Inflammatory macrophage (primary cell): ENCODE measurements around the gene RASA2.

ENCODE experiments used
- DNase-seq, 2 donors: peaks; one replicate each; pipeline ENCODE4 v3.0.0-alpha.2; 2020 to 2022
- total RNA-seq, 18 experiments: gene quantifications; one replicate each; lab custom pipeline; 2026; ENCODE audit warnings: mixed read lengths in 6 of 18, inconsistent platforms in 2 of 18; lab: John Stamatoyannopoulos, UW

RASA2 gene
- total RNA-seq: 28.3 to 84.0 (median 57.8) reads per million in 18 experiments

- peak; percentile 61 to 80 for DNase-seq
Measured at GRCh38 chr3:141486746-141487520, at the start of gene RASA2. RASA2 (plus strand) TSS chr3:141487027; CDS start chr3:141487084, 57 bp downstream.

DNA sequence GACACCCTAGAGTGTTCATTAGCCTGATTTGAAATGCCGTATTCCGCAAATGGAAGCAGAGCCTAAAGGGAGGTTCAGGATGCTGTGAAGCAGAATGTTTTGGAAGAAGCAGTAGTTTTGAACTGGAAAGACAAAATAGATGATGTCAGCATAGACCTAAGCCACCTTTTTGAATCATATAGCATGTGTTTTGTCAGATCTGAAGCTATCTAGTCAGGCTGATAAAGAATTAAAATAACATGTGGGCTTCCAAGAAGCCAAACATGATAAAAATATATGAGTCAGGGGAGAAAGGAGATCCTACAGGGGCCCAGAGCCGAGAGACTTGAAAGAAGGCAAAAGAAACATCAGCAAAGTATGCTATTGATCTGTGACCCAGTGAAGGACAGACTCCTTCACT lies 47.2 kb upstream of the RASA2 start:
- no peak for DNase-seq

DNA sequence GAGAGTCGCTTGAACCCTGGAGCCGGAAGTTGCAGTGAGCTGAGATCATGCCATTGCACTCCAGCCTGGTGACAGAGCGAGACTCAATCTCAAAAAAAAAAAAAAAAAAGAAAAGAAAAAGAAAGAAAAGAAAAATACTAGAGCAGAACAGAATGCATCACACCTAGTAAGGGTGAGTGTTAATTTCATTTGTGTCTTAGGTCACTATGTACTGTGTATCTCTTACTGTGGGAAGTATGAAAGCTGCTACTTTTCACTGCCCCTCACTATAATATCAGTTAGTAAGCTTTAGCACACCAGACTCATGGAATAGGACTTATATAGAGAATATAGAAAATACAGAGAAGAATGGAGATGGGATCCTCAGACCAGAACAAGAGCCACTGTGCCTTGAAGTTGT lies 45.9 kb upstream of the RASA2 start:
- DNase-seq: no peak

DNA sequence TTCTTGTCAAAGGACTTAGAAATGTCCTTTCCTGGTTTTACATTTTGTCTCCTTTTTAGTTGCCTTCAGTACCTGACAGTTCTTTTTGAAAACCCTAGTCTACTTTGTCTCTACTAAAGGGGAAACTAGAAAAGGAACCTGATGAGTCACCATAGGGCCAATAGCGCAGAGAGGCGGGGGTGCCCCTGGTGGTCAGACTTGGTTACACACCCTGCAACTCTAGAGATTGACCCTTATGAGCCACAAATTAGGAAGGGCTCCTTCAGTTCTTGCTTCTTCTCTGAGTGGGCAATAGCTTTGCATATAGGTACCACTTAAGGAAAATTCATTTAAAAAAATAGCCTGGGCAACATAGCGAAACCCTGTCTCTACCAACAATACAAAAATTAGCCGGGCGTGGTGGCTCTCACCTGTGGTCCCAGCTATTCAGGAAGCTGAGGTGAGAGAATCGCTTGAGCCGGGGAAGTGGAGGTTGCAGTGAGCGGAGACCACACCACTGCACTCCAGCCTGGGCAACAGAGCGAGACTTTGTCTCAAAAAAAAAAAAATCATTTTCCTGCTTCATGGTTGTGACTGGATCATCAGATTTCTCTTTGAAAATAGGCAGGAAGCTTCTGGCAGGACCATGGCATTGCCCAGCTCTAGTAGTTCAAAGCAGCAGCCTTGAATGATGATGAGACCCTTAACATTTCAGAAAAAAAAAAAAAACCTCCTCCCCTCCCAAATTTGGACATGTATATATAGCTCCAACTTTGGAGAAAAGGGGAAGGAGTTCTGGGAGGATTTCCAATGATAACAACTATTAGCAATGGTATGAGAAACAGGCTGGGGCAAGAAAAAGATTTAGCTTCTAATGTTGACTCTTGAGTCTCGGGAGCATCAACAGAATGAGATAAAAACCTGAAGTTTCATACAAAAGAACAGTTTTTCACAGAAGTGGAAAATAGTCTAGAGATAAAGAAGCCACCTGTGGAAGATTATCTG lies 45.2 kb upstream of the RASA2 start:
- DNase-seq: peak; percentile 88

DNA sequence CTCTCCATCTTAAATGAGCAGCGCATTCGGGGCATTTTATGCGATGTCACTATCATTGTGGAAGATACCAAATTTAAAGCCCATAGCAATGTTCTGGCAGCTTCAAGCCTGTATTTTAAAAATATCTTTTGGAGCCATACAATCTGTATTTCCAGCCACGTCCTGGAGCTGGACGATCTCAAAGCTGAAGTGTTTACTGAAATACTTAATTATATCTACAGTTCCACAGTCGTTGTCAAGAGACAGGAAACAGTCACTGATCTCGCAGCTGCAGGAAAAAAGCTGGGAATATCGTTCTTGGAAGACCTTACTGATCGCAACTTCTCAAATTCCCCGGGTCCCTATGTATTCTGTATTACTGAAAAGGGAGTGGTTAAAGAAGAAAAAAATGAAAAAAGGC lies 44.4 kb upstream of the RASA2 start:
- no peak for DNase-seq

DNA sequence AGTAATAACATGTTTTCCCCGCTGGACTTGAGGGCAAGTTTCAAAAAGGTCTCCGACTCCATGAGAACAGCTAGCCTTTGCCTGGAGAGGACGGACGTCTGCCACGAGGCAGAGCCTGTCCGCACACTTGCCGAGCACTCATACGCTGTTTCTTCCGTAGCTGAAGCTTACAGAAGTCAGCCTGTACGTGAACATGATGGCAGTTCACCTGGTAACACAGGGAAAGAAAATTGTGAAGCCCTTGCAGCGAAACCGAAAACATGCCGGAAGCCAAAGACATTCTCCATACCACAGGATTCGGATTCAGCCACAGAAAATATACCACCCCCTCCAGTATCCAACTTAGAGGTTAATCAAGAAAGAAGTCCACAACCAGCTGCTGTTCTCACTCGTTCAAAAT lies 43.9 kb upstream of the RASA2 start:
- DNase-seq: no peak

- no peak for DNase-seq
Measured at GRCh38 chr3:141444586-141445285, 42.1 kb upstream of the RASA2 start.

- DNase-seq: no peak
Measured at GRCh38 chr3:141445990-141446389, 40.8 kb upstream of the RASA2 start.

DNA sequence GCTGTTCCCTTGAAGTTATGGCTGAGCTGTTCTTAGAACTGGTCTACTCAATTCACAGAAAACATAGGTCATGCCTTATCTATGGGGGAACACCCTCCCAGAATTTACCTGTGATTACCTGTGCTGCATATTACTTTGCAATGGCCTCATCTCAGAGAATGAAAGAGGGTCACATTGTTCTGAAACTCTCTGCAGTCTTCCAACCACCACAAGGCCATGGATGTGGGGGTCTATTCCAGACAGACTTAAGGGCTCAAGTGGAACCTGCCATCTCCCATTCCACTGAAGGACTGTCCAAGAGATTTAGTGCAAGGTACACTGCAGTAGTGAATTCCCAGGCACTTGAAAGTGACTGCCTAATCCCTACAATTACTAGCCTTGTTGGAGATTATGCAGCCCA lies 40.1 kb upstream of the RASA2 start:
- no peak for DNase-seq

GRCh38 chr3:141447383-141447782 lies 39.4 kb upstream of the RASA2 start:
- DNase-seq: no peak

DNA sequence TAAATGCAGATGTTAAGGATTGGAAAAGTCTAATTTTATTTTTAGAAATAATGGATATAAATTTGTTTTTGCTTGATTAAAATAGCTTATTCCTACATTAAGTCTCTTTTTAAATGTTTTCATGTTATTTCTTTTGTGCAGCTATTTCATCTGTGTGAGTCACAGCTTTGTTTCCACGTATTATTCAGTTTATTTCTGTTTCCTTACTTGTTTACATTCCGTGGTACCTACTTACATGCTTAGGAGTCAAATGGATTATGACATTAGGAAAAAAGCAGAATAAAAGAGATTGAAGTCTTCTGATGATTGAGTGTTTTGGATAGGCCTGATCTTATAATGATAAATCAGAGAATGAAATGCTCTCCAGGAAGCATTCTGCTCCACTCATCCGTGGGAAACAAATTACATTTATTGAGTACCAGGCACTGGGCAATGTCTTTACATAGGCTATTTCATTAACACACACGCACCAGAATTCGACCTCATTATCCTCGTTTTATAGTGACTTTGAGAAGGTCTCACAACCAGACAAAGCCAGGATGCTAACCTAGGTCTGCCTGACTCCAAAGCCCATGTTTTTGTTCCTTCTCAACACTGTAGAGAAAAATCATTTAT lies 38.1 kb upstream of the RASA2 start:
- no peak for DNase-seq

DNA sequence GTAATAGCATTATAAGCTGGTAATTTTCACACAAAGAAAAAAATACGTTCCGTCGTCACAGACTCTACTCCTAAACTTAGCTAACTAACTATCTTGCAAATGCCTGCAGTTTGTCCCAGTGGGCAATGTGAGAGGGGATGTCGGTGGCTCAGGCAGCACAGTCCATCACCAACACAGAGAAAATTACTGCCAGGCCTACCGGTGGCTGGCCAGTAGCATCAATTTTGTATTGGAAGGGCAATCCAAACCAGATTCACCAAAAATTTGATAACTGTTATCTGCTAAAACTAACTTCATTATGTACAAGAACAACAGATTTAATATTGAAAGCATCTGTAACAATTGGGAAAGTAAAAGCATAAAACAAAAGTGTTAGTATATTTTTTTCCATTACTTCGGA lies 37.4 kb upstream of the RASA2 start:
- DNase-seq: no peak

DNA sequence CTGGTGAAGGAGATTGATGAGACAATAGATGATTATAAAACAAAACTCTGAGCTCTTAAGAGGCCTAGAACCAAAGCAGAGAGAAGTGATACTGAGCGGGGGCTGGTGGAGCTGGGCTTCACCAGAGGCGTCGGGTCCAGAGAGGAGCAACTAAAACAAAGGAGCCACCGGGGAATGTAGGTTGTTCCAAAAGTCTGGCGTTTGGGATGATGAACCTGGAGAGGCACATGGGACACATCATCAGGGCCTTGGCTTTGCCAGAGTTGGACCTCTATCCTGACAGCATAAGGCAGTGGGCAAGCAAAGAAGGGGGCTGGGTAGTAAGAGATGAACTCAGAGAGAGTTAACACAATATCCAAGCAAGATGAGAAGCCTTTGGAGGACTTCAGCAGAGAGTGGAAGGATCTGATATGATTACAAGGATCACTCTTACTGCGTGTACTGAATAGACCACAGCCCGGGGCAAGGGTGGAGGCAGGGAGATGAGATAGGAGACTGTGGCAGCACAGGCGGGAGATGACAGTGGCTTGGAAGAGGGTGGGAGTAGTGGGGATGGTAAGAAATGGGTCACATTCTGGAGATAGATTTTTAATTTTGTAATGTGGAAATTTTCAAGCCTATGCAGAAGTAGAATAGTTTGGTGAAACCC lies 36.0 kb upstream of the RASA2 start:
- no peak for DNase-seq

DNA sequence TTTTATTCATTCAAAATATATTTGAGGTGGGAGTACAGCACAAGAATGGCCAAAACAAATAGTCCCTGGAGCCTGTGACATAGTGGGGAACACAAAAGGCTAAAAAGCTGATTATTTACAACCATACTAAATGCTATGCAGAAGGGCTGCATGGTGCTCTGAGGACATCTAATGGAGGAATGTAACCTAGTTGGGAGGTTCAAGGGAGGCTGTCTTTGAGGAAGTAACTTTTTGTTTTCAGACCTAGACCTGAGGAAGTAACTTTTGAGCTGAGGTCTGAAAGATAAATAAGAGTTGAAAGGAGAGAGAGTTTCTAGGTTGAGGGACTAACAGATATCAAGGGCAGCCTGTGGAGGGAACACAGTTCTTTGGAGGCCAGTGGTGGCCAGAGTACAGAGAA lies 34.8 kb upstream of the RASA2 start:
- peak; percentile 78 to 86 for DNase-seq

- no peak for DNase-seq
Measured at GRCh38 chr3:141452773-141453172, 34.1 kb upstream of the RASA2 start.

DNA sequence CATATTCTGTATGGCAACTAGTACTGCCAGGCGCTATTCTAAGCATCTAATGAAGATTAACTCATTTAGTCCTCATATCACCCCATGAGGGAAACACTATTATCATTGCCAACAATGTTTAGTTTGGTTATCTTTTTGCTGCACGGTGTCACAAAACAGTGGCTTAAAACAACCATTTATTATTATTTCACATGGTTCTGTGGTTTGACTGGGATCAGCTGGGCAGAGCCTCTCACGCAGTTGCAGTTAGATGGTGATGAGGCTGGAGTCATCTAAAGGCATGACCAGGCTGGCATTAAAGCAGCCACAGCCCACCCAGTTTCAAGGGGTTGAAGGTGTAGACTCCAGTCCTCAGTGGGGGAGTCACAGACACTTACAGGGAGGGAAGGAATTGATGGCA lies 32.8 kb upstream of the RASA2 start:
- DNase-seq: no peak

DNA sequence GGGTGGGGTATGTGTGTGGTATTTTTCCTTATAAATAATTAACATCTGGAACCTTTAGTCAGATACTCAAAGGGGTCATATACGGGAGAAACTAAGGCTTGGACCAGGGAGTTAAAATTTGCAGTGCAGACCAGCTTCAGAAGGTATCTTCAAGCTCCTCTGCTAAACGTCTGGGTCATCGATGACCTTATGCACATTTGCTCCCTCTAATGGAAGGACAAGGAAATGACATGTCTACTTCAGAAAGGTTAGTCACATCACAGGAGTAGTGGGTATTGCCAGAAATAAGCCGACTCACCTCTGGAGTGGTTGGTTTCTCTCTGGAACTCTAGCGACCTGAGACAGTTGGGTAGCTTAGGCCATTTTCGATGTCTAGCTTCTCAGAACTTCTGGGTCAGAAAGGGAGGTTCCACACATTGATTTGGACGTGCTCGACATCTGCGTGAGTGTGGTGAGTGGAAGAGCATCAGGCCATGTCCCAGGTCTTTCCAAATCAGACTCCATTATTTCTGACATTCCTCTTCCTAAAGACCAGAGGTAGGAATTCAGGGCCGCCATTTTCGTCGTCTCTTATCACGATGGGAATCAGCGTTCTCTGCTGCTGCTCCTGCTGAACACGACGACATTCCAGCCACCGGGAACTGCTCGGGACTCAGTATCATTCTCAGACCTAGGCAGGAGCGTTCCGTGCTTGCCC lies 31.8 kb upstream of the RASA2 start:
- DNase-seq: peak; percentile 68 to 74

- DNase-seq: no peak
Measured at GRCh38 chr3:141455603-141456300, 31.1 kb upstream of the RASA2 start.

DNA sequence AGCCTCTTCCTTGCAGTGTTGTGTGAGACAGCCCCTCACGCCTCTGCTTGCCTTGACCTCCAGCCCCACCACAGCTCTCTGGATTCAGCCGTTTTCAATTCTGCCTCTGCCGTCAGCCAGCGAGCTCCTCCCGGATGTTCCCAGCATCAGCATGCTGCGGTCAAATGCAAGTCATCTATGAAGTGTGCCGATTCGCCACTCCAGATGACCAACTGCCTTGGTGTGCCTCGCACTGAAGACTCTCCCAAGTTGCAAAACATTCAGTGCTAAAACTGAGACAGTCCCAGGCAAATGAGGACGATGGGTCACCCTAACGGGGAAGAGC lies 30.6 kb upstream of the RASA2 start:
- DNase-seq: no peak

GRCh38 chr3:141457624-141458236 lies 29.1 kb upstream of the RASA2 start:
- DNase-seq: no peak
